ENCODE data around the gene TSPAN8.
"Not testable (repeated sequence)": the region's sequence is repeated elsewhere in the genome, so short reads cannot be mapped to it uniquely, and the experiment has no call there.

The TSPAN8 gene

GRCh38 chr12:71164166-71164565 is 6.4 kb upstream of the TSPAN8 start:
- DNase-seq (ENCODE audit: low read depth) = no peak

- DNase-seq (ENCODE audit: low read depth) = no peak
These were observed 5.3 kb upstream of the TSPAN8 start for GRCh38 chr12:71162832-71163763.

- no peak for DNase-seq (ENCODE audit: low read depth)
These were observed 3.8 kb upstream of the TSPAN8 start for GRCh38 chr12:71161591-71161990.

GRCh38 chr12:71160585-71160984 is 2.8 kb upstream of the TSPAN8 start:
- DNase-seq (ENCODE audit: low read depth) = no peak

- no peak for DNase-seq (ENCODE audit: low read depth)
These were observed 2.1 kb upstream of the TSPAN8 start for GRCh38 chr12:71159878-71160277.

- DNase-seq (ENCODE audit: low read depth) = no peak
These were observed 1.5 kb upstream of the TSPAN8 start for GRCh38 chr12:71159264-71159663.

- no peak for DNase-seq (ENCODE audit: low read depth)
These were observed 623 bp upstream of the TSPAN8 start for GRCh38 chr12:71158361-71158882.

- DNase-seq (ENCODE audit: low read depth) = no peak
These were observed 2.6 kb downstream of the TSPAN8 start for GRCh38 chr12:71155225-71155624.

GRCh38 chr12:71152851-71153250 is 4.9 kb downstream of the TSPAN8 start:
- DNase-seq (ENCODE audit: low read depth) = no peak

GRCh38 chr12:71150041-71150440 is 7.8 kb downstream of the TSPAN8 start:
- DNase-seq (ENCODE audit: low read depth) = not testable (repeated sequence)

- DNase-seq (ENCODE audit: low read depth) = no peak
These were observed 13.1 kb downstream of the TSPAN8 start for GRCh38 chr12:71144682-71145081.

GRCh38 chr12:71142956-71143355 is 14.8 kb downstream of the TSPAN8 start:
- no peak for DNase-seq (ENCODE audit: low read depth)

- DNase-seq (ENCODE audit: low read depth) = no peak
These were observed 15.8 kb downstream of the TSPAN8 start for GRCh38 chr12:71142016-71142415.

- DNase-seq (ENCODE audit: low read depth) = no peak
These were observed 16.3 kb downstream of the TSPAN8 start for GRCh38 chr12:71141378-71141926.

- no peak for DNase-seq (ENCODE audit: low read depth)
These were observed 18.6 kb downstream of the TSPAN8 start for GRCh38 chr12:71139153-71139735.

- no peak for DNase-seq (ENCODE audit: low read depth)
These were observed 19.8 kb downstream of the TSPAN8 start for GRCh38 chr12:71138011-71138410.

GRCh38 chr12:71135812-71136176 is 22.0 kb downstream of the TSPAN8 start:
- no peak for DNase-seq (ENCODE audit: low read depth)

- no peak for DNase-seq (ENCODE audit: low read depth)
These were observed 22.6 kb downstream of the TSPAN8 start for GRCh38 chr12:71135077-71135811.

- DNase-seq (ENCODE audit: low read depth) = no peak
These were observed 23.4 kb downstream of the TSPAN8 start for GRCh38 chr12:71134405-71134804.

GRCh38 chr12:71130521-71131069 is 27.2 kb downstream of the TSPAN8 start:
- DNase-seq (ENCODE audit: low read depth) = no peak

GRCh38 chr12:71129364-71129763 is 28.4 kb downstream of the TSPAN8 start:
- DNase-seq (ENCODE audit: low read depth) = no peak

GRCh38 chr12:71128191-71128788 is 29.5 kb downstream of the TSPAN8 start:
- DNase-seq (ENCODE audit: low read depth) = no peak

All from stimulated activated CD8-positive, alpha-beta memory T cell treated with anti-CD3 and anti-CD28 coated beads, Interleukin-15, amount 100 ng/mL, for 1 hour (primary cell).